GM18951 (cell line): ENCODE measurements around the gene PTPN1.

Experiments
- POLR2A ChIP-seq: IDR thresholded peaks from 4 replicates; pipeline ENCODE4 v1.6.1; 2011; ENCODE audit warnings: mild to moderate bottlenecking; ENCODE audit not compliant: insufficient read length, insufficient read depth; ENCODE audit errors: extremely low read depth
- in situ Hi-C: fragments of 300-500 bp; cut with MboI; formaldehyde crosslinking; loops from one replicate; pipeline ENCODE4 v1.12.0; 2022; ENCODE audit warnings: low sequenced_read_pairs, mixed read lengths, inconsistent platforms; ENCODE audit not compliant: unreplicated experiment

PTPN1 gene

DNA sequence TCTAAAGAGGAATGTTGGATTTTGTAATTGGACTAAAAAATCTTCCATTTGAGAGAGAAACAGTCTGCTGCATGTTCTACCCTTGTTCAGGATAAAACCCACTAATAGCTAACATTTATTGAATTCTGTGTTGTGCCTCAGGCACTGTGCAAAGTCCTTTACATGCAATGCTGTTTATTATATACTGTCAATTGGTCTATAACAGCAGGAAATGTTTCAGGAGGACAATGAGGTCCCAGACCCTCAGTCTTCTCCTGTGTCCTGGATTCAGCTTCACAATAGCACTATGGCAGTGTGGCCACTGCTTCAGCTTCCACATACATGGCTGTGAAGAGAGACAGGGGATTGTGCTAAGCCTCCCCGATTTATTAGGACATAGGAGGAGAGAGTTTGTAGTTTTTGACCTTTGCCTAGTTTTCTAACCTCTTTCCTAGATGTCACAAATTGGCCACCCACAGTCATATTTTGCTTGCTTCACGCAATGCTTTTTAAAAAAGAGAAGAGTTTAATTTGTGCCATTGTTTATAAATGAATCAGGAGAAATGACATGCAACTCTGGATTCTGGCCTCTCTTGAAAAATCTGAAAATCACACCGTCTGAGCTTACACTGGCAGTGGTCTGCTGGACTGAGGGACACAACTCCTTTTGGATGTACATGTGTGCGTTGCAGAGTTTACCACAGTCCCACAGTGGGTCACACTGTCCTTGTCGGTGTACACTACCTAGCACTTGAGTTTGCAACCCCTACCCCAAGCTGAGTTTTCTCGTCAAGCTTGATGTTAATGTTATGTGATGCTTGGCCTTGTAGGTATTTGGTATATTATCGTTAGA, 11.3 kb downstream of the PTPN1 start:
- no peak for TF ChIP-seq POLR2A

DNA sequence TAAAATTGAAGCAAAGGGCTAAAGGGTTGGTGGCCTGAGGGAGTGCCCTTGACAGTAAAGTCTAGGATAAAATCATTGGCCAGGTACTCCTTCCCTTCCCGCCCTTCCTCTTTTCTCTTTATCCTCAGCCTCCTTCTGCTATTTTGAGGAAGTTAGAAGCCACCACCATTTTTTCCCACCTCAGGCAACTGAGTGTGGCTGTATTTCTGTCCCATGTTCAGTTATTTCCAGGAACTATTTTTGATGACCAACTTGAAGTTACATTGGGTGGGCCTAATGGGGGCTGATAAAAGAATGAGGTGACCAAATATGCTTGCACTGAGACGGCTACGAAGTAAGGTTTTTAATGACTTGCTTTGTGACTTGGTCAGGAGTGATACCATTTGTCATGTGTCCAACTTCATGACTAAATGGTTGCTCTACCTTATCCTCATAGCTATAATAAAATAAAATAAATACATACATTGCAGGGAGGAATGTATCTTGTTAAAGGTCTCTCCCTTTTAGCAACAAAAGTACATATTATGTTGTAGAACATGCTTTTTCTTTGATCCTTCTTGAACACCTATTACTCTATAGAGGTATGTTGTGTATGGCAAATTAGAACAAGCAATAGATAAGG, 12.0 kb downstream of the PTPN1 start:
- TF ChIP-seq POLR2A, result no peak
- in situ Hi-C loops, result no loop called here

More for the DNA sequence above, 11.3 kb downstream of the PTPN1 start:
- in situ Hi-C loops, result no loop called here

DNA sequence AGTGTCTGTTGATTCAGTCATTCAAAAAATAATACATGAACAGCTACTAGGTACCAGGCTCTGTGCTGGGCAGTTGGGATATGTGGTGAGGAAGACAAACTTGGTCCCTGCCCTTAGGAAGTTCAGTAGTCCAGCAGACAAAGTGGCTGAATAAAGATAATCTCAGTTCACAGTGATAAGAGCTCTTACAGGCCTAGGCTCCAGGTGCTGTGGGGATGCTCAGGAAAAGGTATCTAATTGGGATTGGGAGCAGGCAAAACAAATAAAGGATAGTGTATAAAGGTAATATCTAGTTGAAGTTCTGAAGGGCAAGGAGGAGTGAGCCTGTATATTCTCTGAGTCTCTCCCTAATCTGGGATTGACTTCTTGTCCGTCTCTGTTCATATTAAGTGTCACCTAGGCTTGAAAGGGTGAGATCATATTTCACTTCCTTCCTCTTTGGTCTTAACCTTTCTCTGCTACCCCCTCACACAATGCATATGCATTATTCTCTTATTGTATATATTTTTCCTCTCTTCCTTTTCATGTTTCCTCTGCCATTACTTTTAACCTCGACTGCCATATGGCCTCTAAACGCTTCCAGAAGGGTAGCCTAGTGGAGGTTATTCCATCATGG, 13.5 kb downstream of the PTPN1 start:
- no peak for TF ChIP-seq POLR2A
- in situ Hi-C loops, result no loop called here

DNA sequence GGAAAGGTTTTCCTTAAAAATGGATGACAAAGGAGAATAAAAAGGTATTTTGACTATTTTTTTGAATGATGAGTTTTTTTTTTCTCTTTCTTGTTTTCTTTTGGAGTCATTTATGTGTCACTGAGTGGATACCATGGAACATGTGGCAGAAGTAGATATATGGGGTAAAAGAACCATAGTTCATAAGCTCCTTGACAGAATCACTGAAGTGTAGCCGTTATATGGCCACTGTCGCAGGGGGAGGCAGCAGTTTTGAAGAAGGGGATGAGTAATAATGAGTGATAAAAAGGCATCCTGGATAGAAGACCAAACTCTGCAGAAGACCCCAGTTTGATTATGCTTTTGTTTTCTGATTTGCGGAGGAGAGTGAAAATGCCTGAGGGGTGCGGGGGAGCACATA, 15.5 kb downstream of the PTPN1 start:
- in situ Hi-C loops, result no loop called here
- TF ChIP-seq POLR2A, result no peak

DNA sequence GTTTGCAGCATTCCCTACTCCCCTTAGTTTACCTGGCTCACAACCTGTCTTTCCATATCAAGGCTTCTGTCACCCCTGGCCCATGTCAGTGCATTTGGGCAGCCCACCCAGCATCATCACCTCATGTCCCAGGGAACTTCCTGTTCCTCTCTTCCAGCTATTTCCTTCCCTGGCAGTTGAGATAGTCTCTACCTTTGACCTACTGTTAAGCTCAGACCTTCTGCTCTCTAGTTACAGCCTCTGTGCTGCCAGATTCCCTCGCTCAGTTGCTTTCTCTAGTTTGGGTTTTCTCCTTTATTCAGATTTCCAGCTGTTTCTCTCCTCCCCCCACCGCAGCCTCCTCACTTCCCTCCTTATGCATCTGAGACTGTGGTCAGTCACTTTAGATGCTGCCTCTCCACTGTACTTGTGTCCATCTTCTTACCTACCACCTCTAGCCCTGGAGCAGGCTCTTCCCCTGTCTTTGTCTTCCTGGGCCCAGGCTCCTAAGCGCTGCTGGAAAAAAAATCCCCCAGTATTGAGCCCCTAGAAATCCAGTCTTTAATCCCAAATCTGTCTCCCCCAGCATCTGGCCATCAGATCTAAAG, 16.3 kb downstream of the PTPN1 start:
- TF ChIP-seq POLR2A, result no peak
- in situ Hi-C loops, result no loop called here

DNA sequence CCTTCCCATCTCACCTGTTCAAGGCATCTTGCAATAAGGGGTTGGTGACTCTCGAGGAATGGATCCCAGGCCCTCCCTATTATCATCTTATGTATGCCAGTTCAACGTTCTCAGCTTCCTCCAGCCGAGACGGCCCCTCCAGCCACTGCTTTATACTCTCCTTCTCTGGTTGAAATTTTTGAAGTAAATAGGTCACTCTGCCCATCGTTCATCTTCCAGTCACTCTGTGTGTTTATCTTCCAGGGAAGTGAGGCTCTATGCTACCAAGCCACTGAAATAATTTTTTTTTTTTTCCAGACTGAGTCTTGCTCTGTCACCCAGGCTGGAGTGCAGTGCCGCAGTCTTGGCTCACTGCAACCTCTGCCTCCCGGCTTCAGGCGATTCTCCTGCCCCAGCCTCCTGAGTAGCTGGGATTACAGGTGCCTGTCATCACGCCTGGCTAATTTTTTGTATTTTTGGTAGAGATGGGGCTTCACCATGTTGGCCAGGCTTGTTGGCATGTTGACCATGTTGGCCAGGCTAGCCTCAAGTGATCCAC, 17.0 kb downstream of the PTPN1 start:
- in situ Hi-C loops, result no loop called here
- no peak for TF ChIP-seq POLR2A

DNA sequence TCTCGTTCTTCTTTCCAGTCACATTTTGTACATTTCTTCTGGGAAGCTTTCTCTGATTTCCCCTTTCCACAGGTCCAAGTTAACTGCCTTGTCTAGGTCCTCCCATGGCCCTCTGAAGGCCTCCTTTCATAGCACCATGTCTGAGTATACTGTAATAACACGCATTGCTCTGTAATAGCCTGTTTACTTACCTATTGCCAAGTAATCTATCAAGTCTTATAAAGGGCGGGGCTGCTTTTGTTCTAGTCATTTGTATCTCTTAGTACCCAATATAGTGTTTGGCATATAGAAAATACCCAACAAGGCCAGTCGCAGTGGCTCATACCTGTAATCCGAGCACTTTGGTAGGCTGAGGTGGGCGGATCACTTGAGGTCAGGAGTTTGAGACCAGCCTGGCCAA, 17.9 kb downstream of the PTPN1 start:
- TF ChIP-seq POLR2A, result no peak
- in situ Hi-C loops, result no loop called here

DNA sequence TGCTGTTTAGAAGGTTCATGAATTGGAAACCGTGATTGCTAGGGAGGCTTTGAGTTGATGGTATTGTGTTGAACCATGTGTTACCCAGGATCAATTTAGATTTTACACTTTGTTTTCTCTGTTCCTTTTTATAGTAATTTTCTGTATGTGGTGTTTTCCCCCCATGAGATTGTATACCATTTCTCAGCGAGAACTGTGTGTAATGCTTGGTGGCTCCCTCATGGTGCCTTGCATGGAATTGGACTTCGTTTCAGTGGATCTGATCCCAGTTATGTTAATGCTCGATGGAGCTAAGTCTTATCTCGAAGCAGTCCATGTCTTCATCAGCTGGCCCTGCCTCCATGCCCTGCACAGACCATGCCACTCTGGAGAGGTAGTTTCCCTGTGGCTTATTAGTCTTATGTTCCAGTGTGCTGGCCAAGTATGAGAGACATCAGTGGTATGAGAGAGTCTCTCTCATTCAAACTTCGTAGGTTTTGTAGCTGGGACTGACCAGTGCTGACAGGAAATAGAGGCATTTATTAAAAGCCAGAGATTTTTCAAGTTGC, 18.7 kb downstream of the PTPN1 start:
- TF ChIP-seq POLR2A, result no peak

DNA sequence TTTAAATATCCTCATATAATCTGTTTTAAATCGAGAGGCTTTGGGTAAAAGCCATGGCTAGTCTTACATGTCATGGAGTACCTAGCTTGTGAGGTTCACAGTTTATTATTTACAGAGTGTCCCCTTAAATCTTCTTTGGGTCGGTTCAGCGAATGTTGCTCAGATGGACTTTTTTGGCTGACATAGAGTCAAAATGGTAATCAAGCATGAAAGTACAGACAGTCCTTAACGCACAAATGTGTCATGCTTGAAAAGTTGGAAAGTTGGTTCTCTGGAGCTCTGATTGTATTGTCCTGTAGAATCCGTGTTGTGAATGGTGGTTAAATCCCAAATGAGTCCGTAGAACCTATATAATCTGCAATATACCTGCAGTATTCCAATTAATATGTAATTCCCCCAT, 22.0 kb downstream of the PTPN1 start:
- TF ChIP-seq POLR2A, result no peak
- in situ Hi-C loops, result no loop called here

More for the DNA sequence above, 18.7 kb downstream of the PTPN1 start:
- in situ Hi-C loops, result no loop called here

DNA sequence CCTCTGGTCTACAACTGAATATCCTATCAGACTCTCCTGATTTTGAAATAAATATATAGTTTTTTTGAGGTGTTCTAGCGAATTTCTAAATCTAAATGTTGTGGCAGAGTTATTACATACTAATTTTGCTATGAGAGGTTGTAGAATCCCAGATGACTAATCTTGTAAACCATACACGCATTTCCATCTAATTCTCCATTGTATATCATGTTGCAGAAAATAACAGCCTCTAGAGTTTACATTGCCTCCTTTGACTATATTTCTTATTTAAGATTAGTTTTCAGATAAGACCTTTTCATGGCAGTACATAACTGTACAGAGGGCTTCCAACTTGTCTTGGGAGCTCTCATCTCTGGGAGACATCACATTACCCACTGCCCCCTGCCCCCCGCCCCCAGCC, 22.9 kb downstream of the PTPN1 start:
- in situ Hi-C loops, result no loop called here
- no peak for TF ChIP-seq POLR2A

DNA sequence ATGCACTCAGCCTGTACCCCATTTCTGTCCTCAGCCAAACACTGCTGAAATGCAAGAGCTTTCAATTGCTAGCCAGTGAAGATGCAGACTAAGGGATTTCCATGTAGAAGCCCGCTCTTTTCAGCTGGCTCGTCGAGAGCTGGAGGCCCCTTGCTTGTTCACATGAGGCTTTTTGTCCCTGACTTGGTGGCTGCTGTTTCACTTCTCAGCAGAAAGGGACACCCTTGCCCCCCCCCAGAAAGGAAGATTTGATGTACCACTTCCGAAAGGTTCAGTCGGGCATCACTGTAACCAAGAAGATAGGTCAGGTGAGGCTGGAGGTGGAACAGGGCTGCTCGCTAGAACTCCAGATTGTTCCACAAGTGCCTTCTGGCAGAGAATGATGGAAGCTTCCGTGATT, 23.3 kb downstream of the PTPN1 start:
- in situ Hi-C loops, result no loop called here
- no peak for TF ChIP-seq POLR2A

DNA sequence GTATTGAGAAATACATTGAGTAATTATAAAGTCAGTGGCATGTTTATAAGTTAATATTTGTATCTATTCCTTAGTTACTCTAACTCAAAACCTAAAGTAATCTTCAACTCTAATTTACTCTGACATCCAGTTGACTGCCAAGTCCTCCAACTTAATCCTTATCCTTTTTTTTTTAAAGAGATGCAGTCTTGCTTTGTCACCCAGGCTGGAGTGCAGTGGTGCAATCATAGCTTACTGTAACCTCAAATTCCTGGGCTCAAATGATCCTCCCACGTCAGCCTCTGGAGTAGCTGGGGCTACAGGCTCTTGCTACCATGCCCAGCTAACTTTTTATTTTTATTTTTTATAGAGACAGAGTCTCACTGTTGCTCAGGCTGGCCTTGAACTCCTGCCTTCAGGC, 24.4 kb downstream of the PTPN1 start:
- in situ Hi-C loops, result no loop called here
- no peak for TF ChIP-seq POLR2A

DNA sequence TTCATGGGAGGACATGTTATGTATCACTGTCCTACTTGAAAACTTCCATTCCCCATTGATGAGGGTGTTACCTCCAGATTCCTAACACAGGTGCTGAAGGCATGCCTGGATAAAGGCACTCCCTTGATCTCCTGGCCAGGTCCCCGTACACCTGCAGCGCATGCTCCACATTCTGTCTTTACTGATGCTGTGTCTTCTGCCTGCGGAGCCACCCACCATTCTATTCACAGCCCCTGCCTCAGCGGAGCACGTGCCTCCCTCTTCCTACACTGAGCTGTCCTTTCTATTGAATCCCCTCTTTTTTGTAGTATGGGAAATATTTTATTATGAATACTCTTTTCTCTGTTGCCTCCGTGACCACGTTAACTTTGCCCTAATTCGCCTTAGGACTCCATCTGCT, 25.0 kb downstream of the PTPN1 start:
- TF ChIP-seq POLR2A, result no peak
- in situ Hi-C loops, result no loop called here
